HL-60 (cell line): ENCODE measurements around the gene MEA1.

Source experiments
- DNase-seq, 2 experiments: peaks; one replicate each; pipeline ENCODE4 v3.0.0-alpha.2; 2010 to 2020; ENCODE audit warnings: low read depth in 1 of 2, low spot score in 1 of 2
- H3K27ac ChIP-seq: fragments of 250-450 bp; sonication (Bioruptor Pico); replicated peaks from 2 replicates; pipeline ENCODE4 v1.5.1; 2020; ENCODE audit warnings: mild to moderate bottlenecking, moderate library complexity
- H3K27me3 ChIP-seq: fragments of 250-450 bp; sonication (Bioruptor Pico); 2 replicates; pipeline ENCODE4 v1.5.1; 2021; ENCODE audit warnings: mild to moderate bottlenecking, moderate library complexity; ENCODE audit not compliant: insufficient read depth, poor library complexity, severe bottlenecking
- H3K4me3 ChIP-seq: replicated peaks from 2 replicates; pipeline ENCODE4 v1.5.1; 2011; ENCODE audit warnings: mild to moderate bottlenecking, control low read depth, low read length; ENCODE audit not compliant: insufficient read depth
- GABPA ChIP-seq: IDR thresholded peaks from 2 replicates; pipeline ENCODE4 v1.6.1; 2012; ENCODE audit warnings: low read depth
- POLR2AphosphoS5 ChIP-seq: IDR thresholded peaks from 2 replicates; pipeline ENCODE4 v1.6.1; 2012; ENCODE audit warnings: low read depth
- SPI1 ChIP-seq: IDR thresholded peaks from 2 replicates; pipeline ENCODE4 v1.6.1; 2012; ENCODE audit warnings: low read depth, mild to moderate bottlenecking, borderline replicate concordance
- TF ChIP-seq, protein P1 (sequence below): IDR thresholded peaks from 2 replicates; pipeline ENCODE4 v1.6.1; 2012; ENCODE audit warnings: low read depth; ENCODE audit not compliant: insufficient replicate concordance
- TF ChIP-seq, protein P2 (sequence below): IDR thresholded peaks from one replicate; pipeline ENCODE4 v1.5.1; 2011; ENCODE audit warnings: low read length, control low read depth, inconsistent platforms; ENCODE audit not compliant: insufficient read depth

Gene MEA1

DNA sequence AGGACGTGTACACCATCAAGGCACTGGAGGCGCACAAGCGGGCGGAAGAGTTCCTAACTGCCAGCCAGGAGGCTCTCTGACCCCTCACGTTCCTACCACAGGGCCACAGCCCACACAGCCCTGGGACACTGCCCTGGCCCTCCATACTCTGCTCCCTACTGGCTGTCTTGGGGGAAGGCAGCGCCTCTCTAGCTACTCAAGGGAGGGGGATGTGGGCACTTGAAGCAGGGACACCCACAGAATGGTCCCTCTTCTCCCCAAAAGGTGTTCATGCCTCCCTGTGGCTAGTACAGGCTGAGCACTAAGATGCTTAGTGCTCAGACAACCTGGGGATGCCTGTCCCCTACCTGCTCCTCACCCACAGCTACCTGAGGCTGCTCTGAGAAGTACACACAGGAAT is 2.5 kb downstream of the MEA1 start:
- DNase-seq: no peak
- H3K27ac ChIP-seq: no peak overlapping the region
- TF ChIP-seq SPI1 (no peak), POLR2AphosphoS5 (no peak), GABPA (no peak)
- TF ChIP-seq, protein P1, sequence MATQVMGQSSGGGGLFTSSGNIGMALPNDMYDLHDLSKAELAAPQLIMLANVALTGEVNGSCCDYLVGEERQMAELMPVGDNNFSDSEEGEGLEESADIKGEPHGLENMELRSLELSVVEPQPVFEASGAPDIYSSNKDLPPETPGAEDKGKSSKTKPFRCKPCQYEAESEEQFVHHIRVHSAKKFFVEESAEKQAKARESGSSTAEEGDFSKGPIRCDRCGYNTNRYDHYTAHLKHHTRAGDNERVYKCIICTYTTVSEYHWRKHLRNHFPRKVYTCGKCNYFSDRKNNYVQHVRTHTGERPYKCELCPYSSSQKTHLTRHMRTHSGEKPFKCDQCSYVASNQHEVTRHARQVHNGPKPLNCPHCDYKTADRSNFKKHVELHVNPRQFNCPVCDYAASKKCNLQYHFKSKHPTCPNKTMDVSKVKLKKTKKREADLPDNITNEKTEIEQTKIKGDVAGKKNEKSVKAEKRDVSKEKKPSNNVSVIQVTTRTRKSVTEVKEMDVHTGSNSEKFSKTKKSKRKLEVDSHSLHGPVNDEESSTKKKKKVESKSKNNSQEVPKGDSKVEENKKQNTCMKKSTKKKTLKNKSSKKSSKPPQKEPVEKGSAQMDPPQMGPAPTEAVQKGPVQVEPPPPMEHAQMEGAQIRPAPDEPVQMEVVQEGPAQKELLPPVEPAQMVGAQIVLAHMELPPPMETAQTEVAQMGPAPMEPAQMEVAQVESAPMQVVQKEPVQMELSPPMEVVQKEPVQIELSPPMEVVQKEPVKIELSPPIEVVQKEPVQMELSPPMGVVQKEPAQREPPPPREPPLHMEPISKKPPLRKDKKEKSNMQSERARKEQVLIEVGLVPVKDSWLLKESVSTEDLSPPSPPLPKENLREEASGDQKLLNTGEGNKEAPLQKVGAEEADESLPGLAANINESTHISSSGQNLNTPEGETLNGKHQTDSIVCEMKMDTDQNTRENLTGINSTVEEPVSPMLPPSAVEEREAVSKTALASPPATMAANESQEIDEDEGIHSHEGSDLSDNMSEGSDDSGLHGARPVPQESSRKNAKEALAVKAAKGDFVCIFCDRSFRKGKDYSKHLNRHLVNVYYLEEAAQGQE: no peak
- TF ChIP-seq, protein P2, sequence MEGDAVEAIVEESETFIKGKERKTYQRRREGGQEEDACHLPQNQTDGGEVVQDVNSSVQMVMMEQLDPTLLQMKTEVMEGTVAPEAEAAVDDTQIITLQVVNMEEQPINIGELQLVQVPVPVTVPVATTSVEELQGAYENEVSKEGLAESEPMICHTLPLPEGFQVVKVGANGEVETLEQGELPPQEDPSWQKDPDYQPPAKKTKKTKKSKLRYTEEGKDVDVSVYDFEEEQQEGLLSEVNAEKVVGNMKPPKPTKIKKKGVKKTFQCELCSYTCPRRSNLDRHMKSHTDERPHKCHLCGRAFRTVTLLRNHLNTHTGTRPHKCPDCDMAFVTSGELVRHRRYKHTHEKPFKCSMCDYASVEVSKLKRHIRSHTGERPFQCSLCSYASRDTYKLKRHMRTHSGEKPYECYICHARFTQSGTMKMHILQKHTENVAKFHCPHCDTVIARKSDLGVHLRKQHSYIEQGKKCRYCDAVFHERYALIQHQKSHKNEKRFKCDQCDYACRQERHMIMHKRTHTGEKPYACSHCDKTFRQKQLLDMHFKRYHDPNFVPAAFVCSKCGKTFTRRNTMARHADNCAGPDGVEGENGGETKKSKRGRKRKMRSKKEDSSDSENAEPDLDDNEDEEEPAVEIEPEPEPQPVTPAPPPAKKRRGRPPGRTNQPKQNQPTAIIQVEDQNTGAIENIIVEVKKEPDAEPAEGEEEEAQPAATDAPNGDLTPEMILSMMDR: no peak
- H3K4me3 ChIP-seq: no peak overlapping the region
- no peaks in the 10 kb centered on the region for H3K27me3 ChIP-seq

DNA sequence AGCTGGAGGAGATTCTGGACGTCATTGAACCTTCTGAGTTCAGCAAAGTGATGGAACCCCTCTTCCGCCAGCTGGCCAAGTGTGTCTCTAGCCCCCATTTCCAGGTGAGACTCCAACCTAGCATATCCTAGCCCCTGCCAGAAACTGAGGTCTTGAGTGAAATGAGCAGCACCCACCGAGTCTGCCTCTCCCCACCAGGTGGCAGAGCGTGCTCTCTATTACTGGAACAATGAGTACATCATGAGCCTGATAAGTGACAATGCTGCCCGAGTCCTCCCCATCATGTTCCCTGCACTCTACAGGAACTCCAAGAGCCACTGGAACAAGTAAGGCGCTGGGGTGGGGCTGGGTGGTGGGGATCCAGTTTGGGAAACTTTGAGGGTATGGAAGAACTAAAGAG is 4.6 kb downstream of the MEA1 start:
- Histone ChIP-seq H3K4me3 (no peak overlapping the region), H3K27me3 (no peaks in the 10 kb centered on the region), H3K27ac (no peak overlapping the region)
- DNase-seq: peak in 1 of 2 experiments; percentile 53
- TF ChIP-seq, protein P2: peak; percentile 76
- no peak for TF ChIP-seq GABPA

DNA sequence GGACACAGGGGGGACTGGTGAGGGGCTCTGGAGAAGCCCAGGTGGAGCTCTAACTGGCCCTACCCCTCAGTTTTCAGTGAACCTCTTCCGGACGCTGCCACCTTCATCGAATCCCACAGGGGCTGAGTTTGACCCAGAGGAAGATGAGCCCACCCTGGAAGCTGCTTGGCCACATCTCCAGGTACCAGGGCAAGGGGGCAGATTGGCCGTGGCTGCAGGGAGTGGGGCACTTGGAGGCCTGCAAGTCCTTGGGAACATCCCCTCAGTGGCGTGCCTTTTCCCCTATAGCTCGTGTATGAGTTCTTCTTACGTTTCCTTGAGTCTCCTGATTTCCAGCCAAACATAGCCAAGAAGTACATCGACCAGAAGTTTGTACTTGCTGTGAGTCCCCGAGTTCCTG is 6.6 kb downstream of the MEA1 start:
- DNase-seq: no peak
- no peaks in the 10 kb centered on the region for H3K27me3 ChIP-seq
- H3K4me3 ChIP-seq: no peak overlapping the region
- TF ChIP-seq SPI1: no peak
- no peak for TF ChIP-seq POLR2AphosphoS5
- TF ChIP-seq, protein P2: no peak
- TF ChIP-seq GABPA: no peak
- TF ChIP-seq, protein P1: no peak
- H3K27ac ChIP-seq: no peak overlapping the region

DNA sequence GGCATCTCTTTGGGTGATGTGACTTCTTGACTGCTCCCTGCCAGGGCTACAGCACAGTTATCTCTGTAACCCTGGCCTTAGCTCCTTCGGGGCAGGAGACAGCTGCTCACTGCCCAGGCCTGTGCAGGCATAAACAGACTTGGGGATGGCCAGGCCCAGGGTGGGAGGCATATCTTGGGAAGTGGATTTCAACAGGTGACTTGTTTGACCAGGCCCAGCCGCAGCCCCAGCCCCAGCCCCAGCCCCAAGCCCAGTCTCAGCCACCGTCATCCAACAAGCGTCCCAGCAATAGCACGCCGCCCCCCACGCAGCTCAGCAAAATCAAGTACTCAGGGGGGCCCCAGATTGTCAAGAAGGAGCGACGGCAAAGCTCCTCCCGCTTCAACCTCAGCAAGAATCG is 7.5 kb downstream of the MEA1 start:
- Histone ChIP-seq H3K4me3 (no peak overlapping the region), H3K27ac (no peak overlapping the region), H3K27me3 (no peaks in the 10 kb centered on the region)
- no peak for TF ChIP-seq GABPA
- no peak for TF ChIP-seq POLR2AphosphoS5
- TF ChIP-seq, protein P1: no peak
- no peak for TF ChIP-seq SPI1
- TF ChIP-seq, protein P2: no peak
- DNase-seq: no peak
